Measurements from ENCODE around the gene SLC32A1.

The SLC32A1 gene

DNA sequence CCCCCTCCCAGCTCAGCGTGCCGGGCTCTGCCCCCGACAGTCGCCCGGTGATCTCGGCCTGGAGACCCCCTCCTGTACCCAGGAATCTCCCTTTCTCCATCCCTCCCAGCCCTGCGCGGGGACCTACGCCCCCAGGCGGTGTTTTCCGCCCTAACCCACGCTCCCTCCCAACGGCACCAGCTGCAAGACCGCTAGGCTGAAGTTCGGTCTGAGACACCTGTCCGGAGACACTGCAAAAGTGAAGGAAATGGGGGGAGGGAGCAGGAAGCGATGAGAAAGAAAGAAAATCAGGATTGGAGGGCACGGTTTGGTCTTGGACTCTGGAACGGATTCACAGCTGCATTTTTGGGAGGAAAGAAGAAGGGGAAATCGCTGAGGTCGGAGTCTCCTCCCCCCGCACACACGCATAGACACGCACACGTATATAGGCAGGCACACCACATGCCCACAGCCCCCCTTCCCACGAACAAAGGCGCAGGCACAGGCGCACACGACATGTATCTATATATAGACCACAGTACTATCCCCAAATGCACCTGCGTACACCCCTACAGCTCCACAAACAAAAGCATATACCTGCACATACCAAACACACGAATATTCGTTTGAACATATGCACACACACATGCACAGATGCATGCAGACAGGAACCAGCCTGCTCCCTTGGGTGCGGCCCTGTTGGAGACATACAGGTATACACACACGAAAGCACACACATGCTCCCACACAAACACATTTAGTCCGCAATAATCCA, 1.0 kb downstream of the SLC32A1 start:
- no peak for DNase-seq (ENCODE audit: low read depth)

DNA sequence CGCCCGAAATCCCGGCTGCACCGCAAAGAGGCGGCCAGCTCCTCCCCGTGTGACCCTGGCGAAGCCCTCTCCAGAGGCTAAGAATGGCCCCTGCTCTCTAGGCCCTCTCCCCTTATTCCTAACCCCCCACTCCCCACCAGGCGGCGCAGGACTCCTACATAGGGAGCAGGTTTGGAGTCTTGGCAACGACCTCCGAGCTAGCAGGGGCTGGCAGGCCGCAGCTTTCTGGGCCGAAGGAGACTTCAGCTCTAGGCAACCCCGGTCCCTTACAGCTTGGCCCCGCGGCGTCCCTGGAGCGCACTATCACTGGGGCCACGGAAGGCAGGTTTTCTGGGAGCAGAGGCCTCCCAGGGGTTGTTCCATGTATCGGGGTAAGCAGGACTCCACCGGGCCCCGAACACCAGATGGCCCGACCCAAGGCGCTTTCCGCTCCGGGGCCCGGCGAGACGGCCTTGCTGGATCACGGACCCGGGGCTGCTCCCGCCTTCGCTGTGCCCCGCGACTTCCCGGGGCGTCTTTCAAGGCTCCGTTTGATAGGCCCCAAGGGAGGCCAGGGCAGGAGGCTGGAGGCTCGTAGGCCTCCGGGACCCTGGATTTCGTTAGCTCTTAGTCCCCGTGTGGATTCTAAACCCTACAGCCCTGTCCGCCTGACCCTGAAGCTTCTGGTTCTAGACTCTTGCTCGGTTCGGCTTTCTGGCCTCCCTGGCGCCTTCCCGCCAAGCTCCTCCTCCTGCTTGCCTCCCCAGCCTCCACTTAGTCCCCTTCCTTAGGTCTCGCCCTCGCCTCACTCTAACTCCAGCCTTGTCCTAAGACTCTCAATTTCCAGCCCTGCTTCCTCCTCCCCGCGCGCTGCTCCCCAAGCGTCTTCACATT, 1.9 kb downstream of the SLC32A1 start:
- peak; percentile 32 for DNase-seq (ENCODE audit: low read depth)

DNA sequence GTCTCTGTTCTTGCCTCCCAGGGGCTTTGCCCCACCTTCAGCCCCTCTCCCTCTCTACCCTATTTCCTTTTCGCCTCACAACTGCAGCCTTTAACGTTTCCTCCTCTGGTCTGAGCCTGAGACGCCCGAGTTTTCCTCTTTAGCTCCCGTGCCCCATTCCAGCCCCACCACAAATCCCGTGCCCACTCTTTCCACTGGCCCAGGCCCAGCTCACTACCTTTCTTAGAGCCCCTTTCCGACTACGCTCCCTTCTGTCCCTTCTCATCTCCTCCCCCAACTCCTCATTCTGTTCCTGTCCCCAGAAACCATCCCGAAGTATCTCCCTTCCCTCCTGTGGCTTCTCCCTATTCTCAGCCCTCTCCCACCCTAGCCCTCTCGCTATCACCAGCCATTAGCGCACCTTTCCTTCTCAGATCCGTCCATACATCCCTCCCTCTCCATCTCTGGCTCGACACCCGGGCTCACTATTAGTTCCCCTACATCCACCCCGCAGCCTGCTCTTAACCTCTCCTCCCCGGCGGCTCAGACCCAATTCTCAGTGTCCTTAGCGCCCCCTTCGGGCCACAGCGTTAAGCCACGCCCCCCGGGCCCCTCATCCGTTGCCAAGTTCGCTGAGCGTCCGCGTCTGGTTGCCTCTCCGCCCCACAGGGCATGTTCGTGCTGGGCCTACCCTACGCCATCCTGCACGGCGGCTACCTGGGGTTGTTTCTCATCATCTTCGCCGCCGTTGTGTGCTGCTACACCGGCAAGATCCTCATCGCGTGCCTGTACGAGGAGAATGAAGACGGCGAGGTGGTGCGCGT, 2.7 kb downstream of the SLC32A1 start:
- DNase-seq (ENCODE audit: low read depth), result peak; percentile 7

GRCh38 chr20:38727607-38728190, 3.4 kb downstream of the SLC32A1 start:
- DNase-seq (ENCODE audit: low read depth), result no peak

- DNase-seq (ENCODE audit: low read depth), result no peak
Measured at GRCh38 chr20:38728191-38728781, 4.0 kb downstream of the SLC32A1 start.

- DNase-seq (ENCODE audit: low read depth), result no peak
Measured at GRCh38 chr20:38728911-38729642, 4.8 kb downstream of the SLC32A1 start.

DNA sequence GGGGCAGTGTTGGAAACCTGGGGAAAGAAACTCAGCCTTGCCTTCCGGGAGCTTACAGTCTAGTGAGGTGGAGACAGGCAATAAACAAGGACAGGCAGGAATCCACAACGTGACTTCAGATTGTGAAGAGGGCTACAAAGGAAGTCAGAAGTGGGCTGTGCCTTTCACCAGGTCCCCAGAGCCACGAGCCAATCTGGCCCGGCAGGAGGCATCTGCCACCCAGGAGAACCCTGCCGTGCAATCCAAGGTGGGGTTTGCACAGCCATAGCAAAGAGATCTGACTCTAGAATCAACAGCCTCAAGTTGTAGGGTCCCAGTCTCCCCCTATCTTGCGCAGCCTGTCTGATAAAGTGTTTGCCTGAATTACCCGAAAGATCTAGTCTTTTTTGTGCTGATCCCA, 5.5 kb downstream of the SLC32A1 start:
- DNase-seq (ENCODE audit: low read depth), result no peak

DNA sequence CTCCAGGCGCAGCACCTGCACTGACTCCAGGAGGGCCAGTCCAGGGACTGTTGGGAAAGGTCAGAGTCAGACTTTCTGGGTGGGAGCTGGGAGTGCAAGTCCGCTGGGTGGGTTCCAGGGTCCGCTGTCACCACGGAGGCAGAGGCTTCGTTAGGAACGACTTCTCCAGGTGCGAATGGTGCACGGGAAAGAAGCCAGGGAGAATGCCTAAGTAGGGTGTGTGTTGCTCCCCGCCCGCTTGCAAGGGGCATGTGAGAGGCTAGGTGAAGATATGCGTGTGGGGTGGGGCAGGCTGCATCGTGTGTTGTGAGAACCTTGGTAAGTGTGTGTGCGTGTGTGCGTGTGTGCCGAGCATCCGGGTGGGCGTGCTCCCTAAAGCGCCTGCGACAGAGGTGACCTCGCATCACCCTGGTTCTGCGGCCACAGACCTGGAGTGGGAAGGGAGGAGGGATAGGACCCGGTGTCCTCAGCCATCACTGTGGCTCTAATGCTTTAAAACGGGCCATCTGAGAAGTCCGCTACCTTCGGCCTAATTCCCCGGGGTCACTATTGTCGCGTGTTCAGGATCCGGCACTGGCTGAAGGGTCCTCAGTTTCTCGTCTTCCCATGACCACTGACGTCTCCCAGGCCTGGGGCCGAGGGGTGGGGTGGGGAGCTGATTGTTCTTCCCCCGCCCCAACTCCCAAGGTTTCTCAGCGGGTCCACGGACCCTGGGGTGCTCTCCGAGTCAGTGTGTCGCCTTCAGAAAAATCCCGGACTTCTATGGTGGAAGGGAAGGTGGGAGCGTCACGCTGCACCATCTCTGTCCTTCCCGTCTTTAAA, 6.1 kb downstream of the SLC32A1 start:
- DNase-seq (ENCODE audit: low read depth), result no peak

DNA sequence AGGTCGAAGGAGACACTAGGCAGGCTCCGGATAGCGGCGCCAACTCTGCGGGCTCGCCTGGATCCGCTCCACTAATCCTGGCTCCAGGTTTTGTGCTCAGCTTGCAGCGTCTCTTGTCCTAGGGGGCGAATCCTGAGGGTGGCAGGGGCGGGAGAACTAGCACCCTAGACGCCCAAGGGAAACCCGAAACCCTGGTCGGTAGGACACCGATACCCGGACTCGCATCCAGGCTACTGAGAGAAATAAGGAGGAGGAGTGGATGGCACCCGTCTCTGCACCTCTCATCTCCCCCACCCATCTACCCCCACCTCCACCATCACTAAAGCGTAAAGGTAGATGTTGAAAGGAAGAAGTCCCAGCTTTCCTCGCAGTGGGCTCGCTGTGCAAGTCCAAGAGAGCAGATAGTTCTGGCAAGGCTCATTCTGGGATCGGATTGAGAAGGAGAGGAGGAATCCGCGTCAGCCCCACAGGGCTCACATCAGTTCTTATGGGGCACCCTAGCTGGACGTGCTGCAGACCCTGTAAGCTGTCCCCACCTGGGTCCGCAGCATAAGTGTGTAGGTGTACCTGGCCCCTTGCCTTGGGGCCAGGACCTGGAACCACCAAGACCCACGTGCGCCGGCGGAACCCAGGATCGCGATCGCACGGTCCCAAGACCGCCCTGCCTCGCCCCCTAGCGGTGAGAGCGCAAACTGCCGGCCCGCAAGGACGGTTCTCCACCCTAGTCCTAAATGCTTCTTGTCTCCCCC, 6.9 kb downstream of the SLC32A1 start:
- peak; percentile 60 for DNase-seq (ENCODE audit: low read depth)

GRCh38 chr20:38731738-38732113, 7.4 kb downstream of the SLC32A1 start:
- DNase-seq (ENCODE audit: low read depth), result no peak

DNA sequence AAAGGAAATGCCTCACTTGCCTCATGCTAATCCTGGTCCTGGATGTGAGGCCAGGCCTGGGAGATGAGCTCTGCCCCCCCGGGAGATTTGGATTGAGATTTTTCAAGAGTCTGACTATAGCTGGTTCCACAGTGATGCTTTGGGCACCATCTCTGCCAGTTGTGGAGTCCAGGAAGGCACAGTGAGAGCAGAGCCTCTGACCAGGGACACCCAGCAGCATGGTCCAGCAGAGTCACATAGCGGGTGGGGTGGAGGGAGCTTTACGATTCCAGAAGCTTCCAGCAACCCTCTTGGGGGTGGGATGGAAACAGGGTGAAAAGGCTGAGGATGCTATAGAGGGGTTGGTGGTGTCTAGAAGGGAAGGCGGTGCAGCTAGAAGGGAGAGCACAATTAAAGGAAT, 8.7 kb downstream of the SLC32A1 start:
- DNase-seq (ENCODE audit: low read depth), result no peak

GRCh38 chr20:38735172-38735571, 10.9 kb downstream of the SLC32A1 start:
- DNase-seq (ENCODE audit: low read depth), result no peak

DNA sequence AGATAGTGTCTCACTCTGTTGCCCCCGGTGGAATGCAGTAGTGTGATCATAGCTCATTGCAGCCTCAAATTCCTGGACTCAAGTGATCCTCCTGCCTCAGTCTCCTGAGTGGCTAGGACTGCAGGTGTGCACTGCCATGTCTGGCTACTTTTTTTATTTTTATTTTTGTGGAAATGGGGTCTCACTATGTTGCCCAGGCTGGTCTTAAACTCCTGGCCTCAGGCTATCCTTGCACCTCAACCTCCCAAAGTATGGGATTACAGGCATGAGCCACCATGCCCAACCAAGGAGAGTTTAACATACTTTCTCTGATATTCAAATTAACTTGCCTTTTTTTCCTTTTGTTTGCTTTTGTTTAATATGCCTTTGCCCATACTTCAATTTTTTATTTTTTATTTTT, 13.6 kb downstream of the SLC32A1 start:
- no peak for DNase-seq (ENCODE audit: low read depth)

- no peak for DNase-seq (ENCODE audit: low read depth)
Measured at GRCh38 chr20:38745757-38746156, 21.5 kb downstream of the SLC32A1 start.

DNA sequence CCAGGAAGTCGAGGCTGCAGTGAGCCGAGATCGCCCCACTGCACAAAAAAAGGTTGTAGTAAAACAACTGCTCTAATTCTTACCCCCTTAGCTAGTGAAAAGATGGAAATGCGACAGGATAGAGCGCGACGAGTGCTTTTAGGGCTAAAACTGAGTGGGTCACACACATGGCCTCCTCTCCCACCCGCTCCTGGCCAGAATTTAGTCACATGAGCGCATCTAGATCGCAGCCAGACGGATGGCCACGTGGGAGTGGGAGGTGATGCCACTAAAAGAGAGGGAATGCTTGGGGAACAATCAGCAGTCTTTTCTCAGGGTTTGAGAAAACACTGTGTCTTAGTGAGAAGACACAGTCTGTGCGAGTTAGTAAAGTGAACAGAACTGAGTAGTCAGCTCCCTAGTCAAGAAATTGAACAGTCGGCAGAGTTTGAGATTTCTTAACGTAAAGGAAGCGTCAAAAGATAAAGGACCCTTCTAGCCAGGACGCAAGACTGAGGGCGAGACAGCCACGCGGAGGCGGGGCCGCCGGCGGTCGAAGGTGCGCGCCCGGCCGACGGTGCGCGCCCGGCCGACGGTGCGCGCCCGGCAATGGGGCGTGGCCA, 23.3 kb downstream of the SLC32A1 start:
- no peak for DNase-seq (ENCODE audit: low read depth)

DNA sequence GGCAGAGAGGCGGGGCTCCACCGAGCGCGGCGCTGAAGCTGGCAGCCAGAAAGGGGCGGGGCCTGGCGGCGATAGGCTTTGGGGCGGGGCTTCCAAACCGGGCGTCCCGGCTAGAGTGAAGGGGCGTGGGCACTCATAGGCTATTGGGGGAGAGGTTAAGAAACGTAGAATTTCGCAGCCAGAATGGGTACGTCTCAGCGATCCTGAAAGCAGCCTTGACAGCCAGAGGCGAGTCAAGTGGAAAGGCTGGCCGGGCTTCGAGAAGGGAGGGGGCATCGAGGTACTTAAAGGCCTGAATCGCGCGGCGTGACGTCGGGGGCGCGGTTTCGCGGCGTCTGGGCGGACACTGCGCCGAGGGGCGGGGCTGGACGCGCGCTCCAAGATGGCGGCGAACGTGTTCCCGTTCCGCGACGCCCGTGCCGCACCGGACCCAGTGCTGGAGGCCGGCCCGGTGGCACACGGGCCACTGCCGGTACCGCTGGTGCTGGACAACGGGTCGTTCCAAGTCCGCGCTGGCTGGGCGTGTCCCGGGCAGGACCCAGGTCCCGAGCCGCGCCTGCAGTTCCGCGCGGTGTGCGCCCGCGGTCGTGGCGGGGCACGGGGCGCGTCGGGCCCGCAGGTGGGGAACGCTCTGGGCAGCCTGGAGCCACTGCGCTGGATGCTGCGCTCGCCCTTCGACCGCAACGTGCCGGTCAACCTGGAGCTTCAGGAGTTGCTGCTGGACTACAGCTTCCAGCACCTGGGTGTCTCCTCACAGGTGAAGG, 24.0 kb downstream of the SLC32A1 start, which contains the start of gene ACTR5:
Gene ACTR5 (plus strand): TSS at position 364 of the 764 bp plus-strand sequence. CDS start 19 bp downstream, at position 383.
- DNase-seq (ENCODE audit: low read depth), result peak; percentile 85

DNA sequence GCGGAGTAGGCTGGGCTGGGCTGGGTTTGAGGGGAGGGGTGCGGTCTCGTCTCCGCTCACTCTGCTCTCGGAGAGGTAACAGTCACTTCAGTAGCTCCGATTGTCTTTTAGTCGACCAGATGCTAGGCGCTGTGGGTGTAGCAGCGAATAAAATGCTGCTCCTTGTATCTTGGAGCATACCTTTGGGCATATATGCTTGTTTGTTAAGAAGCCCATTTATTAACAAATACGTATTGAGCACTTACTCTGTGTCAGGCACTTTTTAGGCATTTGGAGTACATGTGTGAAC, 24.5 kb downstream of the SLC32A1 start:
- no peak for DNase-seq (ENCODE audit: low read depth)

GRCh38 chr20:38751360-38751976, 27.2 kb downstream of the SLC32A1 start:
- peak; percentile 46 for DNase-seq (ENCODE audit: low read depth)
